NT2/D1 (cell line): Measurements from ENCODE around the gene SALL3.

Experiments
- DNase-seq: peaks from one replicate; pipeline ENCODE4 v3.0.0-alpha.2; 2011; ENCODE audit warnings: low read depth, low spot score
- H3K27me3 ChIP-seq: 2 replicates; pipeline ENCODE4 v1.6.0; 2011; ENCODE audit warnings: mild to moderate bottlenecking; ENCODE audit not compliant: insufficient read length, insufficient read depth
- H3K36me3 ChIP-seq: 2 replicates; pipeline ENCODE4 v1.6.1; 2011; ENCODE audit warnings: mild to moderate bottlenecking, low read length, mixed read lengths; ENCODE audit not compliant: insufficient read depth, insufficient read length
- H3K4me1 ChIP-seq: 2 replicates; pipeline ENCODE4 v1.5.1; 2011; ENCODE audit not compliant: insufficient read depth, insufficient read length
- H3K4me3 ChIP-seq: 2 replicates; pipeline ENCODE4 v1.5.1; 2011; ENCODE audit warnings: low read depth; ENCODE audit not compliant: insufficient read length
- H3K9ac ChIP-seq: 2 replicates; pipeline ENCODE4 v1.6.0; 2011; ENCODE audit warnings: low read depth; ENCODE audit not compliant: insufficient read length
- H3K9me3 ChIP-seq: 2 replicates; pipeline ENCODE4 v1.5.1; 2011; ENCODE audit warnings: mild to moderate bottlenecking, low read length; ENCODE audit not compliant: insufficient read depth
- SUZ12 ChIP-seq: IDR thresholded peaks from 2 replicates; pipeline ENCODE4 v1.6.1; 2011; ENCODE audit not compliant: insufficient read length, insufficient read depth; ENCODE audit errors: extremely low read depth
- YY1 ChIP-seq: IDR thresholded peaks from 2 replicates; pipeline ENCODE4 v1.6.1; 2011; ENCODE audit not compliant: insufficient read length, insufficient read depth
- ZNF274 ChIP-seq: IDR thresholded peaks from 2 replicates; pipeline ENCODE4 v1.6.1; 2011; ENCODE audit warnings: mild to moderate bottlenecking, low read depth, low read length

SALL3 gene

DNA sequence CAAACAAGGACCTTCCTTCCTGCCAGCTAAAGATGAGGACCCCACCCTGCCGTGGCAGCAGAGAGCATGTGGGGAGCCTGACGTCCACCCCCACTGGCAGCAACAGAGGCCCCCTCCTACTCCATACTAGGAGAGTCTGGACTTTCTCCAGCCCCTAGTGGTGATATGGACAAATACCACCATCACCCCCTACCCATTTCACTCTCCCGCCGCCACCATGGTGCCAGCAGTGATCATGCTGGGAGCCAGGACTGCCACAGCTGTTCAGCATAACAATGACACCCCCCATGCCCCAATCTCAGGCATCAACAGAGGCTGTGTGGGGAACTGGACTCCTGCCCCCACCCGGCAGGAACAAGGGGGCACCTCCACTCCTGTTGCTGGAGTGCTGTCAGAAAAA lies 46.9 kb downstream of the SALL3 start:
- peak; percentile 13 for DNase-seq
- no peaks in the 10 kb centered on the region for H3K36me3 ChIP-seq
- H3K4me1 ChIP-seq = peaks cover 9% of the 10 kb centered on the region
- no peaks in the 10 kb centered on the region for H3K27me3 ChIP-seq
- no peak overlapping the region for H3K4me3 ChIP-seq
- H3K9me3 ChIP-seq = peaks cover 6% of the 10 kb centered on the region; the same call in 1 of the 2 replicates
- H3K9ac ChIP-seq = no peak overlapping the region
- TF ChIP-seq SUZ12 = no peak
- TF ChIP-seq ZNF274 = no peak
- TF ChIP-seq YY1 = no peak

DNA sequence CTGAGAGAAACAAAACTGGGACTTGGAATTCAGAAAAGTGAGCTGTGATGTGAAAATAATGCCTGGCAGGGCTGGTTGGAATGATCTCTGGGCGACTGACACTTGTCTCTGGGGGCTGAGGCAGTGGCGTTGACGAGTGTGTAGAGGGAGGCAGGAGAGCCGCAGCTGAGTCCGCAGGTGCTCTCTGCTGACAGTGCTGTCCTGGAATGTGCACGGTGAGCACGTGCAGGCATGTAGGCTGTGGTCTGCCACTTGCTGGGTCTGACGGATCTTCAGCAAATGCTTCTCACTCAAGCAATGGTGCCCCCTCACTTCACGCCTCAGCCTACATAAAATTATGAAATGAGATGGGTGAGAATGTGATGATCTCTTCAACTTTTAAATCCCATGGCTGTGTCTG lies 51.1 kb downstream of the SALL3 start:
- H3K4me3 ChIP-seq = no peak overlapping the region
- no peaks in the 10 kb centered on the region for H3K9me3 ChIP-seq
- no peak for TF ChIP-seq ZNF274
- no peak for TF ChIP-seq YY1
- no peak for TF ChIP-seq SUZ12
- peaks cover 9% of the 10 kb centered on the region for H3K4me1 ChIP-seq
- no peak overlapping the region for H3K9ac ChIP-seq
- H3K36me3 ChIP-seq = no peaks in the 10 kb centered on the region
- no peaks in the 10 kb centered on the region for H3K27me3 ChIP-seq
- DNase-seq = no peak

DNA sequence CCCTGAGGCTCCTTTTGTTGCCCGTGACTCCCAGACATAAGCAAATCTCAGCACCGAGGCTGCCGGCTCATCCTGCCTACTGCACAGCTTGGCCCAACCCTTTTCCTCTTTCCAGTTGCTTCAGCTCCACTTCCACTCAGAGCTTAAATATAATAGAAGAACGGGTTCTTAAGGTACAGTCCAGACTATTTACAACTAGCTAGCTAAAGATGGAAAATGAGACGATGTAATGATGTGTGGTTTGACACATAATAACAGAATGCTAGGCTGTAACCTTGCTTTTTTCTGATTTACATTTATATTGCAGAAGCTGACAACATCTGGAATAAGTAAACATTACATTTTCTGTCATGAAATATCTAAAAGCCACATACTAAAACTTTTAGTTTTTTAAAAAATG lies 62.7 kb downstream of the SALL3 start:
- no peak overlapping the region for H3K9ac ChIP-seq
- no peaks in the 10 kb centered on the region for H3K4me1 ChIP-seq
- DNase-seq = no peak
- H3K9me3 ChIP-seq = peaks cover 9% of the 10 kb centered on the region; the same call in 1 of the 2 replicates
- no peaks in the 10 kb centered on the region for H3K27me3 ChIP-seq
- H3K4me3 ChIP-seq = no peak overlapping the region
- H3K36me3 ChIP-seq = no peaks in the 10 kb centered on the region
- TF ChIP-seq ZNF274 (no peak), YY1 (no peak), SUZ12 (no peak)

DNA sequence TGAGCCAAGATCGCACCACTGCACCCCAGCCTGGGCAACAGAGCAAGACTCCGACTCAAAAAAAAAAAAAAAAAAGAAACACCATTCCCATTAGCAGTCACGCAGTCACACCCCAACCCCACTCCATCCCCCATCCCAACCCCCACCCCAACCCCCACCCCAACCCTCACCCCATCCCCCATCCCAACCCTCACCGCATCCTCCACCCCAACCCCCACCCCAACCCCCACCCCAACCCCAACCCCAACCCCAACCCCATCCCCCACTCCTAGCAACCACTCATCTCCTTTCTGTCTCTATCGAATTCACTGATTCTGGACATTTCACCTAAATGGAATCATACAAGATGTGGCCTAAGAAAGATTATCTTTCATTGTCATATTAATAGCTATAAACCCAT lies 63.7 kb downstream of the SALL3 start:
- Histone ChIP-seq H3K36me3 (no peaks in the 10 kb centered on the region), H3K4me1 (no peaks in the 10 kb centered on the region), H3K4me3 (no peak overlapping the region), H3K9ac (no peak overlapping the region), H3K27me3 (no peaks in the 10 kb centered on the region), H3K9me3 (peaks cover 9% of the 10 kb centered on the region; the same call in 1 of the 2 replicates)
- TF ChIP-seq ZNF274 (no peak), SUZ12 (no peak), YY1 (no peak)
- DNase-seq = no peak

DNA sequence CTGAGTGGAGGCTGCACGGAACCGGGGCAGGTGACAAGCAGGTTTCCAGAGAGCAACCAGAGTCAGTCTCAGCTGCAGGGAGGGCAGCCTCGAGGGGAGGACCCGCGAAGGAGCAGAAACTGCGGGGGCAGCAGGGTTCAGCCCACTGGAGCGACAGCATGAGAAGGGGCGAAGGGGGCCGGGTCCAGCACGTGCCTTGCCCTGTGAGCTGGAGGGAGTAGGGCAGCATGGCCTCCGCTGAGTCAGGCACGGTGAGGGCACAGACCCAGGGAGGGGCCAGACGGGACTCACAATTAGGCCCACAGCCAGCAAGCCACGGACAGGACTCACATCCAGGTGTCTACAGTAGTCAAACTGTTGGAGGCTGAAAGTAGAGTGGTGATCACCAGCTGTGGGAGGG lies 66.9 kb downstream of the SALL3 start:
- H3K4me3 ChIP-seq = no peak overlapping the region
- DNase-seq = no peak
- no peaks in the 10 kb centered on the region for H3K36me3 ChIP-seq
- TF ChIP-seq SUZ12 (no peak), ZNF274 (no peak), YY1 (no peak)
- H3K9ac ChIP-seq = no peak overlapping the region
- no peaks in the 10 kb centered on the region for H3K27me3 ChIP-seq
- no peaks in the 10 kb centered on the region for H3K9me3 ChIP-seq
- H3K4me1 ChIP-seq = no peaks in the 10 kb centered on the region

DNA sequence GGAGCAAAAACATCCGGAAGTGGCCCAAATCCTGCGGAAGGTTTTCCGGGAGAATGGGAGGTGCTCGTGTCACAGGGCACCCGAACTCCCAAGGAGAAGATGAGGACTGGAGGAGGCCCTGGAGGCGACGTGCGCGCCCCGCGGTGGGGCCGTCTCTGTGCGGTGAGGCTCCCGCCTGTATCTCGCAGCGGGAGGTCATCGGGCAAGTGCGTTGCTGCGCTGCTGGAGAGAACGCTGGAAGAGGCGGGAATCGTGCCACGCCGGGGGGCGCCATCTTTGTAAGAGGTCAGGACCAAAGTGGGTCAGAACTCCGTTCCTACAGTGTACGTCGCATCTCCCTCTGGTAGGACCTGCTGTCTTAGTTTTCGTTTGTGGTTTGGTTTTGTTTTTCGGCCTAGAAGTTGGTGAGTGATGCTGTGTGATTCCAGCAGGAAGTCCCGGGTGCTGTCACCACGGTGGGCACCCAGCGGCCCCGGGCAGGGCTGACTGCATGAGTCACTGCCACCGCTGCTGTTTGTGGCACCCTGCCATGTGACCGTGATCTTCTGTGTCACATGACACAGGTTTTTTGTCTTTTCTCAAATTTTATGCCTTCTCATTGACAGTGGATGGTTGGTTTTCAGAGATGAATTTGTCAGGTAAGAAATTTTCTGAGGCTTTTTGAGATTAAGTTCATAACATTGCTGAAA lies 68.1 kb downstream of the SALL3 start:
- DNase-seq = no peak
- Histone ChIP-seq H3K4me3 (no peak overlapping the region), H3K4me1 (no peaks in the 10 kb centered on the region), H3K9me3 (no peaks in the 10 kb centered on the region), H3K9ac (no peak overlapping the region), H3K27me3 (no peaks in the 10 kb centered on the region), H3K36me3 (no peaks in the 10 kb centered on the region)
- TF ChIP-seq SUZ12 (no peak), ZNF274 (no peak), YY1 (no peak)

DNA sequence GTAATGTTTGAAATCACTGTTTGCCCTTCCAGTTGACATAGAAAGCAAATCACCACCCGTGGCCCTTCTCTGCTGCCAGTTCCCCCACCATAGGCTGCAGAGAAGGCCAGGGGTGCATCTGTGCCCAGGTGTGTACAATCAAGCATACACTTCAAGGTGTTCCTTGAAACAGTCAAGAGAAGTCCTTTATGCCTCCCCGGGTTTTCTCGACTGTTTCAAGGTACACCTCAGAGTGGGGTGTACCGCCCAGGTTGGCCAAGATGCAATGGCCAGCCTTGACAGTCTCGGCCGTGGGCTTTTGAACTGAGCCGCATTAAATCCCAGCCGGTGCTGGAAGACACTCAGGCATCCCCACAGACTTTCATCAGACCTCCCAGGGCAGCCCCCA lies 68.6 kb downstream of the SALL3 start:
- Histone ChIP-seq H3K4me1 (no peaks in the 10 kb centered on the region), H3K27me3 (no peaks in the 10 kb centered on the region), H3K36me3 (no peaks in the 10 kb centered on the region), H3K9me3 (no peaks in the 10 kb centered on the region), H3K4me3 (no peak overlapping the region), H3K9ac (no peak overlapping the region)
- TF ChIP-seq YY1 (no peak), ZNF274 (no peak), SUZ12 (no peak)
- DNase-seq = no peak

DNA sequence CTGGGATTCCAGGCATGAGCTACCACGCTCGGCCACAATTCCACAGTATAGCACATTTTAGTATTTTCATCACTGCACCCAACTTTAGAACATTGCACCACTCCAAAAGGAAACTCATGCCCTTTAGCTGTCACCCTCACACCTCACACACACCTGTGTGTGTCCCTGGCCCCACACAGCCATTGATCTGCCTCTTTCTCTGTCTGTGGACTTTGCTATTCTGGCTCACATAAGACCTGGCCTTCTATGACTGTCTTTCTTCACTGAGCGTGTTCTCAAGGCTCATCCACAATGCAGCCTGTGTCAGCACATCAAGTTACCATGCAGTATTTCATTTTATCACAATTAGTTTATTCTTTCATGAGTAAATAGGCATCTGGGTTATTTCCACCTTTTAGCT lies 69.9 kb downstream of the SALL3 start:
- no peaks in the 10 kb centered on the region for H3K36me3 ChIP-seq
- H3K9ac ChIP-seq = no peak overlapping the region
- no peaks in the 10 kb centered on the region for H3K27me3 ChIP-seq
- no peak for DNase-seq
- no peak overlapping the region for H3K4me3 ChIP-seq
- no peak for TF ChIP-seq ZNF274
- TF ChIP-seq YY1 = no peak
- TF ChIP-seq SUZ12 = no peak
- no peaks in the 10 kb centered on the region for H3K9me3 ChIP-seq
- no peaks in the 10 kb centered on the region for H3K4me1 ChIP-seq
